ENCODE results near the gene ERBB4.

The ERBB4 gene

DNA sequence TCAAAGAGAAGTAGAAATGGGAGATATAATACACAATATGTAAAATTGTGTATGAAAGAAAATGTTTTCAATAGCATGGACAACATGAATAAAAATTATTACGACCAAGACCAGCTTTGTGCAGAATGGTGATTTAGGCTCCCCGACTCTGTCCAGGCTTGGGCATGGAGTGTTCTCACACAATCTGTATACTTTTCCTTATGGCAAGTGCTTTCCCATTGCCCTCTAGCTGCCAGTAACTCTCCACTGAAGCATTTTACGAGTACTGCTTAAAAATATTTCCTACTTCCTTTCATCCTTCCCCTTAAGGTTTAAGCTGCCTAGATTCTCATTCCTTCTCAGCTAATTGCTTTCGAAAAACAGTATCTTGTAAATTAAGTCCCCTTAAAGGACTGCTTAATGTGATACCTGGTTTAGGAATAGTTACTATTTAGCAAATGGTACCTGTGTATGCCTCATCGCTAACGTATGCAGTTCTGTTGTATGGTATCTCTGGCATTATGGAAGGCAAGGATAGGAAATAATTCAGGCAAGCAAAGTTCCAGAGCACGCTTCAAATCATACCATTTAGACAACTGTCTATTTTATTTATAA is 714.6 kb downstream of the ERBB4 start:
- DNase-seq (ENCODE audit: low spot score), result no peak

DNA sequence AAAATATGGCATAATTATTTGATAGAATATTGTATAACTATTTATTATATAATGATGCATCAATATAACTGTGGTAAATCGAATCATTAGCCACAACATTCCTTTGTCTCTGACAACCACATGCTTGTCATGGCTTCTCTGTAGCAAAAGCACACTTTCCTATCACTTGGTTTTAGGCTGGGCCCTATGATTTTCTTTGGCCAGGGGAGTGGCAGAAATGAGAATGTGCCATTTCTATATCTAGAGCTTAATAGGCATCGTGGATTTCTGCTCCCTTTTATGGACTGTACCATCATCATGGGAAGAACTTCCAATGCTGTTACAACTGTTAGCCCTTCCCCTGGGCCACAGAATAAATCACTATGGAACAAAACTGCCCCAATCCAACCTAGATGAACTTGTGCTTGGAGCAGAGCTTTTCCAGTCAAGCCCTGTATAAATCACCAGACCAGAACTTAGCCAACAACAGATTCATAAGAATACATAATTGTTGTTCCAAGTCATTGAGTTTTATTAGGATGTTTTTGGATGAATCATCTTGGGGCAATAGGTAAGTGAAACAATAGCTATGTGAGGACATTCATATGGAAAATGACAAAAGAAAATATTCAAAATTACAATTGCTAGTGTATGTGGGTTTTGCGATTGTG is 715.8 kb downstream of the ERBB4 start:
- DNase-seq (ENCODE audit: low spot score), result no peak

GRCh38 chr2:211816754-211817153 is 721.8 kb downstream of the ERBB4 start:
- no peak for DNase-seq (ENCODE audit: low spot score)

- no peak for DNase-seq (ENCODE audit: low spot score)
Measured at GRCh38 chr2:211812587-211812986, 726.0 kb downstream of the ERBB4 start.

GRCh38 chr2:211802666-211803065 is 735.9 kb downstream of the ERBB4 start:
- no peak for DNase-seq (ENCODE audit: low spot score)

DNA sequence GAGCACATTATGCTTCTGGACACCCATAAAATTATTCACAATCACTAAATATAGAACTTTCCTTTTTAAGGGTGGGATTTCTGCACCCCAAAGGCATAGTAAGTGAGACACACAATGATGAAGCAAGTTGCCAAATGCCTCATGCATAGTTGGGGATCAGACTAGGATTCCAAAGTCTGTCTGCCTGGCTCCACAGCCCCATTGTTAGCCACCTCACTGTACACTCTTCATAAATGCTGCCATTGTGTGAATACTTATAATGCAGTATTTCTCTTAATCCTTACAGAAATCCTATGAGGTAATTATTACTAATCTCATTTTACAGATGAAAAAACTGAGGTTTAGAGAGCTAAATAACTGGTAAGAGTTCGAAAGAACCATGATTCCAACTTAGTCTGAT is 738.6 kb downstream of the ERBB4 start:
- DNase-seq (ENCODE audit: low spot score), result no peak

DNA sequence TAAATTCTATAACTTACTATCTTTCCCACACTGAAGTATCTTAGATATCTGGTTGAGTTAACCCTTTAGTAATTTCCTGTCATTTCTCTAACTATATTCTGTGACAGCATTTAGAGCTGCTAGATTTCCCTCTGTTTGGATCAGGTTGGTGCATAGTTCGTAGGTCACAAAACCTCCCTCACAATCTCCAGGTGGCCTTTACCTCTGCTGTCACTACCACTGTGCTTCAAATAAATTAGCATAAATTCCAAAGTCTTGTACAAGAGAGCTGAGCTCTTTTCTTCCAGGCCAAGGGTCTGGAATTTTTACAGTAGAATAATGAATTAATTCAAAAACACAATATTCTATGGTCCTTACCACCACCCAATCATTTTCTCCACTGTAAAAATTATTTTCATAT is 739.7 kb downstream of the ERBB4 start:
- DNase-seq (ENCODE audit: low spot score), result no peak

- no peak for DNase-seq (ENCODE audit: low spot score)
Measured at GRCh38 chr2:211793690-211794089, 744.9 kb downstream of the ERBB4 start.

DNA sequence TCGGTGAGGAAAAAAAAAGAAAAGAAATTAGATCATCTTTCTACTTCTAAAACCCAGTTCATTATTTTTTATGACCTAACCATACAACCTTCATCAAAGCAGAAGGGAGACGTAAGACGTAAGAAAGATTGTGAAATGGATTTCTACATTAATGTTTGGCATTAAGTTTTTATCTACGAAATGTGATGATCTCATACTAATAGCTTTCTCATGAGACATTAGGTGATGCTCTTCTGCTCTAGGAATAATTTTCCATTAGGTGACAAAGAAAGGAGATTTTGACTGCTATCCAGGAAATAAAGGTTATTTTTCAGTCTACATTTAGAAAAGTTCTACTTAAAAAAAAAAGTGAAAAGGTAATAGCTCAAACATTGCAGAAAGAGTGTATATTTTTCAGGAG is 748.6 kb downstream of the ERBB4 start:
- no peak for DNase-seq (ENCODE audit: low spot score)

DNA sequence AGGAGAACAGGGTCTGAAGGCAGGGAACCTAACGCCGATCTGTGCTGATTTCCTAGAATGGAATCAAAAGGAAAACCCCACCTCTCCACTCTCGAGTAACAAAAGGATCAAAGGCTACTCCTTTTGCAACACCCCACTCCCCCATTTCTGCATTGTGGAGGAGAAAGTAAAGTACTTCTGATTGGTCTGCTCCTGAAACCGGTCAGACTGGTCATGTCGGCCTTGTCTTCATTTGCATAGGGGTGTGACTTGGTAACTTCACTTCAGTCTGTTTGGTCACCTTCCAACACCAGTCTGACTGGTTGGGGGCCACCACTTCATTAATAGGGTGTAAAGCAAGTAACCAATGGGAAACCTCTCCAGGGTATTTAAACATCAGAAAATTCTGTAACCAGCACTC is 771.9 kb downstream of the ERBB4 start:
- no peak for DNase-seq (ENCODE audit: low spot score)

GRCh38 chr2:211762479-211762878 is 776.1 kb downstream of the ERBB4 start:
- DNase-seq (ENCODE audit: low spot score), result no peak

DNA sequence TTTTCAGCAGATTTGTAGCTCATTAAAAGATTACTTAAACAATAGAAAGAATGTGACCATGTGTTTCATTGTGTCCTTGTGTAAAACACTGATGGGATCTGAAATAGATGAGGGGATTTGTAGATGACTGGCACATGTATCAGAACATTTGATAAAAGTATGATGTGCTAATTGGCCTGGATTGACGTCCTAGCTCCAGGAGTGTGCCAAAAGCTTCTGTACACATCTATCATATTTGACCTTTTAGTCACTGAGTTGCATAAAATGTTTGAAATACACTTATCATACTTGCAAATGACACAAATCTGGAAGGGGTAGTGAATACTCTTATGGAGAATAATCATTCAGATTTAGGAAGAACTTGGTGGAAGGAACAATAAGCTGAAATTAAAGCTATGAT is 778.5 kb downstream of the ERBB4 start:
- DNase-seq (ENCODE audit: low spot score), result no peak

DNA sequence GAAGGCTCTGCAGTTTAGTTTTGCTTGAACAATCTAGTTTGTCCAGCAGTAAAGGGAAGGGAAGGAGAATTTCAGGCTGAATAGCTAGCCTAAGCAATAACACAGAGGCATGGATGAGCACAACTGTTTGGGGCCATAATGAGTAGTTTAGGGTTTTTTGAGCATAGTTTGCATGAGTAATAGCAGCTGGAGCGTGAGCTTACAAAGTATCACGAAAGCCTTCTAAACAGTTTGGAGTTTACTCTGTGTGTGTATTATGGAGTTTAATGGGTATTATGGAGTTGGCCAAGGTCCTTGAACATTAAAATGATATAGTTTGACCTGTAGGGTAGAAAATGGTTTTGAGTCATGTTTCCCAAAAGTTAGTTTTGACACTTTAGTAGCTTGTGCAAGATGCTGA is 782.3 kb downstream of the ERBB4 start:
- no peak for DNase-seq (ENCODE audit: low spot score)

GRCh38 chr2:211755187-211755586 is 783.4 kb downstream of the ERBB4 start:
- DNase-seq (ENCODE audit: low spot score), result no peak

DNA sequence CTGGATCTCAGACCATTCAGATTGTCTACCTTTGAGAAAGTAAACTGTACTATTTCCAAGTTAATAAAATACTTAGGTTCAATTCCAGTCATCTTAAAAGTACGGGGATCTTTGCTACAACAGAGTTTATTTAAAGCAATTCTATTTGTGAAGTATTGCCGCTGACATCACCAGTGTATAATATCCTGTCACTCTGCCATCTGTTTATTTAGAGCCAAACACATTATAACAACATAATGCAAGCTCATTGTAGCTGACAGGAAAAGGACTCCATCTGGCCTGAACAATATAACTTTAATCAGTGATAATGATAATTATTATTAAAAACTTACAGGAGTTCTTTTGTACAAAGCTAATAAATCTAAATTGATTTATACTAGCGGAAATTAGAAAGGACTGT is 786.8 kb downstream of the ERBB4 start:
- DNase-seq (ENCODE audit: low spot score), result no peak

DNA sequence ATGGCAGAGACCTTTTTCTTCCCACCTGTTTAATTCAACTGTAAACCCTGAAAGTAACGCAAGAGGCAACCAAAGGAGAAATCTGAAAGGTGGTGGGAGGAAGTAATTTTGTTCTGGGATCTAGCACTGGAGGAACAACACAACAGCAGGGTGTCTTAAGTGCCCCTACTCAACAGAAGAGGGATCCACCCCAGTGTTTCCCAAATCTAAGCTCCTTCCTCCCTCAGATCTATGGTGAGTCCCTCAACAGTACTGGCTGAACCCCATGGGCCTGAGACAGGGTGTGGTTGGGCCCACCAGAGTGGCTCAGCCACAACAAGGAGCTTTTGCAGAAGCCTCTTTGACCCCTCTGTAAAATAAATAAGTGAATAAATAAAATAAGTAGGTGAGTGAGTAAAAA is 790.3 kb downstream of the ERBB4 start:
- no peak for DNase-seq (ENCODE audit: low spot score)

DNA sequence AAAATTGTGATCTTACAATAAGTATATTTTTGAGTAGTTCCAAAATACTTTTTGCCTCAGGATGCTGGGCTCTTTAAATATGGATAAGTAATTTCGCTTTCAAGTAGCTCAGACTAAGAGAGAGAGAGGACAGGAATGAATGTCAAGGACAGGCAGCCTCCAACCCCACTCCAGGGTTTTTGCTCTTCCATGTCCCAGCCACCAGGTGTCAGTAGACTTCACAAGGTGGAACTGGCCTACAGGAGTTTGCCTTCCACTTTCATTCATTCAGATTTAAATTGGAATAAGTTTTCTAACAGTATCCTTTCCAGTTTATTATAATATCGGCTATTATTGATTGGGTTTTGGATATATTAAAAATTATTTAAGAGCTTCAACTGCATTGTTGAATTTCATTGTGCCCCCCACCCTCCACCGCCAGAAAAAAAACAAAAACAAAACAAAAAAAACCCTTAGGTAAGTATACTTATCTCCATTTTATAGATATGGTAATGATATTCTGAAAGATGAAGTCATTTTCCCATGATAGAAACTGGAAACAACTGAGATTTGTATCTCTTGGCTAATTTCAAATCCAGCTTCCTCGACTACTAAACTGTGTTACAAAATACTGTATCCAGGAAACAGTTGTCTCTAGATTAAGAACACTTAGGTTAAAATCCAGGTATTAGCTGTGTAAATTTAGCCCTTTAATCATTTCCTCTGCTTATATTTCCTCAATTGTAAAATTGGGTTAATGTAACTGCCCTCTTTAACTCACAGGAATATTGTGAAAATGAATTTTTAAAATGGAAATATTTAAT is 793.1 kb downstream of the ERBB4 start:
- DNase-seq (ENCODE audit: low spot score), result peak; percentile 73

- no peak for DNase-seq (ENCODE audit: low spot score)
Measured at GRCh38 chr2:211744379-211744778, 794.2 kb downstream of the ERBB4 start.

DNA sequence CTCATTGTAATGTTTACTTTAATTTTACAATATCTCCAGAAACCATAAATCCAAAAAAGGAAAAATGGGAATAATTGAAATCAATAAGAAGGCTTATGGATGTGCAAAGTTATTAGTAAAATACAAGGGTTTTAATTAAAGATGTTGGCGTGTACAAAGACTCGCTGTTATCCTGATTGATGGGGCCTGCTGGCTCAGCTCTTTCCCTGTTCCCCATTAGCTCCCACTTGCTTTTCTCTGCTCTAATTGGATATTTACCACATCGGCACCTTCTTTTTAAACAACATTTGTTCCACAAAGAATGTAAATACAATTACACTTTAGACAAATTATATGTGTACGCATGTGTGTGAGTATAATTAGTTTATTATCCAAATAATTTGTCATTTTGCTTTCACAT is 796.6 kb downstream of the ERBB4 start:
- no peak for DNase-seq (ENCODE audit: low spot score)

DNA sequence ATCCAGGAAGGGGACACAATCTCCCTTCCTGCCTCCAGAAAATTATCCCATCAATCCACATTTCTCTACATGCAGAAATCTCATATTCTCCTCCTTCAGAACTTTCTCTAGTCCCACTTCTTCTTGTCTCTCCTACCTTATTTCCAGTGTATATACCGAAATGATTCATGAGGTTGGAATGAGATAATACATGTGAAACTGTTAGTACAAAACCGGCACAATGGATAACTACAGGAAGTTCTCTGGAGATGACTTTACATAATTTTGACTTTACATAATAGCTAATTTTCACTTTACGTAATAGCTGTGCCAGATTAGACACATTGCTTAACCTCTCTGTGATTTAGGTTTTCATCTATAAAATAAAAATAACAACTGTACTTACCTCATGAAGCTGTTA is 801.3 kb downstream of the ERBB4 start:
- no peak for DNase-seq (ENCODE audit: low spot score)

- no peak for DNase-seq (ENCODE audit: low spot score)
Measured at GRCh38 chr2:211730215-211730614, 808.4 kb downstream of the ERBB4 start.

- no peak for DNase-seq (ENCODE audit: low spot score)
Measured at GRCh38 chr2:211729433-211729832, 809.2 kb downstream of the ERBB4 start.

- DNase-seq (ENCODE audit: low spot score), result no peak
Measured at GRCh38 chr2:211724933-211725332, 813.7 kb downstream of the ERBB4 start.

- no peak for DNase-seq (ENCODE audit: low spot score)
Measured at GRCh38 chr2:211723398-211723797, 815.2 kb downstream of the ERBB4 start.

Data from GM03348 (cell line).